ENCODE results near the gene CACNA2D2.

CACNA2D2 gene

DNA sequence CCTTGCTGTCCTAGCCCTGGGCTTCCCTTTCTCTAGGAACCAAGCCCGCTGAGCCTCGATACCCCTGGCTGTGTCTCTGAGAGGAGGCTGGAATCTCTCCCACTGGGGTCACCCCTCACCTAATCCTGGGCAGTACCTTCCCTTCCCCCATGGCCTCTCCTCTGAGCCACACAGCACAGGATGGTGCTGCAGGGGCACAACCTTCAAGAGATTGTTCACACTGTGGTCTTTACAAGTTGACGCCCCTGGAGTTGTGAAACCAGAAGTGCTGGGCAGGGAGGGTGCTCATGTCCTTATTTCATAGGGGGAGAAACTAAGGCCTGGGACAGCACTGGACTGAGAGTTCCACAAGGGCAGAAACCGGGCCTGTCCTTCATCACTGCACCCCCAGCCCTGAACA lies 73.2 kb downstream of the CACNA2D2 start:
- no peak overlapping the region for H3K4me3 ChIP-seq (ENCODE audit: low read length)
- DNase-seq (ENCODE audit: low read depth): no peak
- TF ChIP-seq, protein P1, sequence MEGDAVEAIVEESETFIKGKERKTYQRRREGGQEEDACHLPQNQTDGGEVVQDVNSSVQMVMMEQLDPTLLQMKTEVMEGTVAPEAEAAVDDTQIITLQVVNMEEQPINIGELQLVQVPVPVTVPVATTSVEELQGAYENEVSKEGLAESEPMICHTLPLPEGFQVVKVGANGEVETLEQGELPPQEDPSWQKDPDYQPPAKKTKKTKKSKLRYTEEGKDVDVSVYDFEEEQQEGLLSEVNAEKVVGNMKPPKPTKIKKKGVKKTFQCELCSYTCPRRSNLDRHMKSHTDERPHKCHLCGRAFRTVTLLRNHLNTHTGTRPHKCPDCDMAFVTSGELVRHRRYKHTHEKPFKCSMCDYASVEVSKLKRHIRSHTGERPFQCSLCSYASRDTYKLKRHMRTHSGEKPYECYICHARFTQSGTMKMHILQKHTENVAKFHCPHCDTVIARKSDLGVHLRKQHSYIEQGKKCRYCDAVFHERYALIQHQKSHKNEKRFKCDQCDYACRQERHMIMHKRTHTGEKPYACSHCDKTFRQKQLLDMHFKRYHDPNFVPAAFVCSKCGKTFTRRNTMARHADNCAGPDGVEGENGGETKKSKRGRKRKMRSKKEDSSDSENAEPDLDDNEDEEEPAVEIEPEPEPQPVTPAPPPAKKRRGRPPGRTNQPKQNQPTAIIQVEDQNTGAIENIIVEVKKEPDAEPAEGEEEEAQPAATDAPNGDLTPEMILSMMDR (conservative IDR thresholded peaks at IDR 0.05; ENCODE audit: low read length): no peak

DNA sequence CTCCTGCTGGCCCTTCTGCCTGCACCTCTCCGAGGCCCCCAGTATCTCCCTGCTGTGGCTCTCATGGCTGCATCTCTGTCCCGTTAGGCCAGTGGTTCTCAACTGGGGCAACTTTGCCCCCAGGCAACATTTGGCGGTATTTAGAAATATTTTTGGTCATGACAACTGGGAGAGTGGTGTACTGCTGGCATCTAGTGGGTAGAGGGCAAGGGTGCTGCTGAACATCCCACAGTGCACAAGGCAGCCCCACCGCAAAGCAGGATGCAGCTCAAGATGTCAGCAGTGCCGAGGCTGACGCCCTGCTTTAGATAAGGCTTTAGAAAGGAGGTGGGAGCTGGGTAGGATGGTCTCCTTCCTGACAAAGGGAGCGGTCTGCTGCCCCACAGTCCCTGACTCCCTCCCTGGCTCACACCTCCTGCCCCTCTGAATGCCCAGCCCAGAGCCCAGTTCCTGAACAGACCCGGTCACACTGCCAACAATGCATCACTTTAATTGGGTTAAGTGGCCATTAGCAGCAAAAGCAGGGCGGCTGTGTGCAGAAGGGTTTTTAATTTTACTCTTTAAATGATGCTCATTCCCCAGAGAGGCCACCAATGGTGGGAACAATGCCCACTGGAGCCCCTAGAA lies 75.3 kb downstream of the CACNA2D2 start:
- TF ChIP-seq, protein P1 (conservative IDR thresholded peaks at IDR 0.05; ENCODE audit: low read length): no peak
- no peak overlapping the region for H3K4me3 ChIP-seq (ENCODE audit: low read length)

DNA sequence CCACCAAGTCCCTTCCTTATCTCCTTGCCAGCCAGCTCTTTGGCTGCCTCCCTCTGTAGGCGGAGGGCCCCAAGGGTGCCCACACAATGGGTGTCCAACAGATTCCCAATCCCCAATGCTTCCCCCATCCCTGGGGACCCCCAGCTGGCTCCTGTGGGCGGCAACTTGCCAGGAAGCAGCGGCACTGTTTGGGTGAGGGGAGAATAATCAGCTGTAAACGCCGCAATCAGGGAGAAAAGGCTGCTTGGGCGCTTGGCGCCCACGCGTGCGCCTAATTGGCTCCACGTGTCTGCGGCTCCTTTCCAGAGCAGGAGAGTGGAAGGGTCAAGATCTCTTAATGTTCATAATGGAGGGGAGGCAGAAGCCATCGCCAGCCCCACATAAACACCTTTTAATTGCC lies 76.2 kb downstream of the CACNA2D2 start:
- H3K4me3 ChIP-seq (ENCODE audit: low read length): no peak overlapping the region
- DNase-seq (ENCODE audit: low read depth): no peak
- TF ChIP-seq, protein P1 (conservative IDR thresholded peaks at IDR 0.05; ENCODE audit: low read length): no peak

More for the DNA sequence above, 75.3 kb downstream of the CACNA2D2 start:
- no peak for DNase-seq (ENCODE audit: low read depth)

GRCh38 chr3:50425911-50426310 lies 77.5 kb downstream of the CACNA2D2 start:
- H3K4me3 ChIP-seq (ENCODE audit: low read length): no peak overlapping the region
- TF ChIP-seq, protein P1 (conservative IDR thresholded peaks at IDR 0.05; ENCODE audit: low read length): no peak
- DNase-seq (ENCODE audit: low read depth): no peak

- no peak overlapping the region for H3K4me3 ChIP-seq (ENCODE audit: low read length)
- TF ChIP-seq, protein P1 (conservative IDR thresholded peaks at IDR 0.05; ENCODE audit: low read length): no peak
- no peak for DNase-seq (ENCODE audit: low read depth)
Observed at GRCh38 chr3:50423543-50423942, 79.9 kb downstream of the CACNA2D2 start.

- DNase-seq (ENCODE audit: low read depth): no peak
- H3K4me3 ChIP-seq (ENCODE audit: low read length): no peak overlapping the region
- TF ChIP-seq, protein P1 (conservative IDR thresholded peaks at IDR 0.05; ENCODE audit: low read length): no peak
Observed at GRCh38 chr3:50422153-50422552, 81.3 kb downstream of the CACNA2D2 start.

DNA sequence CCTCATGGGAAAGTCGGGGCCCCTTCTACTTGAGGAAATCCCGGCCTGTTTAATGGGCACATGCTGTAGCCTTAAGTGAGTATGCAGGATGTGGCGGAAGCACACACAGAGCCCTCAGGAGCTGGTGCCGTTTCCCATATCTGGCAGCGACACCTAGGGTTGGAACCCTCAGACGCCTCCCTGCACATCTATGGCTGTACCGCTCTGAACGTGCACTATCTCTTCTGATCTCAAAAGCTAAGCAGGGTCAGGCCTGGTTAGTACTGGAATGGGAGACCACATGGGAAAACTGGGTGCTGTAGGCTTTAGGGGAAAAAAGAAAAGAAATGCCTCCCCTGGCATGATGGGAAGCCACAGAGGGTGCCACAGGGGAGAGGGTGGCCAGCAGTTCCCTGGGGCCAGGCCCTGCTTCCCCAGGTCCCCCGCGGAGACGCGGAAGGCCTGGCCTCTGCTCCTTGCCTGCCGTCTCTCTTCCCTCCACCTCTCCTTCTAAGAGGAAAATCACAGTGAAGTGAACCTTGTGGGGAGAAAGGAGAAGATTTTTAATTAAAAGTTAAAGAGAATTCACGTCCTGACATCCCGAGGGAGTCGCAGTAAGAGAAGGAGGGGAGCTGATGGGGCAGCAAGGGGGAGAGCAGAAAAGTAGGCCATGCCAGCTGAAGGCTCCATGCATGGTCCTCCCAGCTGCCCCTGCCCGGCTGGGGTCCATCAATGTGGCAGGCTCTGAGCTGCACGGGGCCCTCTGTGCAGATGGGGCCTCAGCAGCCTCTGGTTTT lies 83.7 kb downstream of the CACNA2D2 start:
- no peak for DNase-seq (ENCODE audit: low read depth)
- TF ChIP-seq, protein P1 (conservative IDR thresholded peaks at IDR 0.05; ENCODE audit: low read length): no peak
- H3K4me3 ChIP-seq (ENCODE audit: low read length): no peak overlapping the region

All from AG10803 (cell line).